Measurements from ENCODE around the gene SHC4.

SHC4 gene

DNA sequence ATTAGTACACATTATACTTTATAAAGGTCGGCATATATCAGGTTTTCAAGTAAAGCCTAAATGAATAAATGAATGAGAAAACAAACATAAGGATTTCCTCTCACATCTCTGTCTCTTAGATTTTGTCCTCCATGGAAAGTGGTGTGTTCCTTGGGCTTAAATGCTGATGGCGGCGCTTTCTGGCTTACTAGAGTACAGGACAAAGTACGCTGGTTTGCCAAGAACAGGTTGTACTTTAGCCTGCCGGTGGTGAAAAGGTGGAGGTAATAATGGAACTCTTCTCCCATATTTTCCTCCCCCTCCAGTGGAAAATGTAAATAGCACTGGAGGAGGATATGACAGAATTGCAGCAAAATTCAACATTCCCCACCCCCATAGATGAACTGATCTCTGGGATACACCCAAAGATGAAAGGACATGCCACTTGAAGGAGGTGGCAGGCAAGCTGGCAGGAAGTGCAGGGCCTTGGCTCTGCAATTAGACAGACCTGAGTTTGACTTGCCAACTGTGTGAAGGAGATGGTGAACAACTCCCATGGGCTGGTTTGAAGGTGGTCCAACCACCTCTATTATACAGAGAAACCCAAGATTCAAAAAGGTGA is 182.1 kb downstream of the SHC4 start:
- Histone ChIP-seq H3K27me3 (ENCODE audit: insufficient read depth, low read depth) (no peaks in the 10 kb centered on the region), H3K4me1 (ENCODE audit: low read depth, poor library complexity, severe bottlenecking) (no peaks in the 10 kb centered on the region), H3K79me2 (ENCODE audit: insufficient read depth, low read depth) (no peaks in the 10 kb centered on the region), H3K4me3 (IDR thresholded peaks at IDR 0.05; ENCODE audit: insufficient read depth, low read depth, low read length) (no peak overlapping the region), H3K9ac (no peak overlapping the region), H3K4me2 (no peak overlapping the region), H2AFZ (ENCODE audit: low read depth) (no peak overlapping the region), H4K20me1 (ENCODE audit: insufficient read depth) (no peaks in the 10 kb centered on the region), H3K27ac (no peak overlapping the region), H3K36me3 (ENCODE audit: insufficient read depth) (0 out of 2 replicates have a peak, but pooled peaks cover 11% of the 10 kb centered on the region)
- TF ChIP-seq, protein P1, sequence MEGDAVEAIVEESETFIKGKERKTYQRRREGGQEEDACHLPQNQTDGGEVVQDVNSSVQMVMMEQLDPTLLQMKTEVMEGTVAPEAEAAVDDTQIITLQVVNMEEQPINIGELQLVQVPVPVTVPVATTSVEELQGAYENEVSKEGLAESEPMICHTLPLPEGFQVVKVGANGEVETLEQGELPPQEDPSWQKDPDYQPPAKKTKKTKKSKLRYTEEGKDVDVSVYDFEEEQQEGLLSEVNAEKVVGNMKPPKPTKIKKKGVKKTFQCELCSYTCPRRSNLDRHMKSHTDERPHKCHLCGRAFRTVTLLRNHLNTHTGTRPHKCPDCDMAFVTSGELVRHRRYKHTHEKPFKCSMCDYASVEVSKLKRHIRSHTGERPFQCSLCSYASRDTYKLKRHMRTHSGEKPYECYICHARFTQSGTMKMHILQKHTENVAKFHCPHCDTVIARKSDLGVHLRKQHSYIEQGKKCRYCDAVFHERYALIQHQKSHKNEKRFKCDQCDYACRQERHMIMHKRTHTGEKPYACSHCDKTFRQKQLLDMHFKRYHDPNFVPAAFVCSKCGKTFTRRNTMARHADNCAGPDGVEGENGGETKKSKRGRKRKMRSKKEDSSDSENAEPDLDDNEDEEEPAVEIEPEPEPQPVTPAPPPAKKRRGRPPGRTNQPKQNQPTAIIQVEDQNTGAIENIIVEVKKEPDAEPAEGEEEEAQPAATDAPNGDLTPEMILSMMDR (conservative IDR thresholded peaks at IDR 0.05; ENCODE audit: low read depth, low read length): no peak

DNA sequence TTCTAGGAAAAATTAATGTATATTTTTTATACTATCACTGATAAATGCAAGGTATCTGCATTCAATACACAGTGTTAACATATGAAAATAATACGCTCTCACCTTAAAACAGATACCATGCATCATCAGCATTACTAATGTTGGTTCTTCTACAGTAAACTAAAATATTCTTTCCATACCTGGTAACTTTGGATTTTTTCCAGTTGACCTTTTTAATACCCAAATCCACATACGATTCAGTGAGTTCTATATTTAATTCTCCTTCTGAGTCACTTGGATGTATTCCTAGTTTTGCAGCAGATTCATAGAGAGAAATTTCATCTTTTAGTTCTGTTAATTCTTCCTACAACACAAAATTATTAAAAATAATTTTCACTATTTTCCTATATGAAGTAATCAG is 182.7 kb downstream of the SHC4 start:
- H3K79me2 ChIP-seq (ENCODE audit: insufficient read depth, low read depth): no peaks in the 10 kb centered on the region
- H4K20me1 ChIP-seq (ENCODE audit: insufficient read depth): no peaks in the 10 kb centered on the region
- no peaks in the 10 kb centered on the region for H3K4me1 ChIP-seq (ENCODE audit: low read depth, poor library complexity, severe bottlenecking)
- H2AFZ ChIP-seq (ENCODE audit: low read depth): no peak overlapping the region
- no peaks in the 10 kb centered on the region for H3K27me3 ChIP-seq (ENCODE audit: insufficient read depth, low read depth)
- H3K4me3 ChIP-seq (IDR thresholded peaks at IDR 0.05; ENCODE audit: insufficient read depth, low read depth, low read length): no peak overlapping the region
- 0 out of 2 replicates have a peak, but pooled peaks cover 11% of the 10 kb centered on the region for H3K36me3 ChIP-seq (ENCODE audit: insufficient read depth)
- no peak overlapping the region for H3K27ac ChIP-seq
- no peak overlapping the region for H3K4me2 ChIP-seq
- no peak overlapping the region for H3K9ac ChIP-seq
- TF ChIP-seq, protein P1 (conservative IDR thresholded peaks at IDR 0.05; ENCODE audit: low read depth, low read length): no peak

GRCh38 chr15:48778331-48778730 is 185.4 kb downstream of the SHC4 start:
- no peaks in the 10 kb centered on the region for H3K79me2 ChIP-seq (ENCODE audit: insufficient read depth, low read depth)
- TF ChIP-seq, protein P1 (conservative IDR thresholded peaks at IDR 0.05; ENCODE audit: low read depth, low read length): no peak
- H3K4me1 ChIP-seq (ENCODE audit: low read depth, poor library complexity, severe bottlenecking): no peaks in the 10 kb centered on the region
- H3K27me3 ChIP-seq (ENCODE audit: insufficient read depth, low read depth): no peaks in the 10 kb centered on the region
- H3K27ac ChIP-seq: no peak overlapping the region
- no peak overlapping the region for H3K4me3 ChIP-seq (IDR thresholded peaks at IDR 0.05; ENCODE audit: insufficient read depth, low read depth, low read length)
- H3K4me2 ChIP-seq: no peak overlapping the region
- H2AFZ ChIP-seq (ENCODE audit: low read depth): no peak overlapping the region
- H3K36me3 ChIP-seq (ENCODE audit: insufficient read depth): 0 out of 2 replicates have a peak, but pooled peaks cover 11% of the 10 kb centered on the region
- H4K20me1 ChIP-seq (ENCODE audit: insufficient read depth): no peaks in the 10 kb centered on the region
- H3K9ac ChIP-seq: no peak overlapping the region

DNA sequence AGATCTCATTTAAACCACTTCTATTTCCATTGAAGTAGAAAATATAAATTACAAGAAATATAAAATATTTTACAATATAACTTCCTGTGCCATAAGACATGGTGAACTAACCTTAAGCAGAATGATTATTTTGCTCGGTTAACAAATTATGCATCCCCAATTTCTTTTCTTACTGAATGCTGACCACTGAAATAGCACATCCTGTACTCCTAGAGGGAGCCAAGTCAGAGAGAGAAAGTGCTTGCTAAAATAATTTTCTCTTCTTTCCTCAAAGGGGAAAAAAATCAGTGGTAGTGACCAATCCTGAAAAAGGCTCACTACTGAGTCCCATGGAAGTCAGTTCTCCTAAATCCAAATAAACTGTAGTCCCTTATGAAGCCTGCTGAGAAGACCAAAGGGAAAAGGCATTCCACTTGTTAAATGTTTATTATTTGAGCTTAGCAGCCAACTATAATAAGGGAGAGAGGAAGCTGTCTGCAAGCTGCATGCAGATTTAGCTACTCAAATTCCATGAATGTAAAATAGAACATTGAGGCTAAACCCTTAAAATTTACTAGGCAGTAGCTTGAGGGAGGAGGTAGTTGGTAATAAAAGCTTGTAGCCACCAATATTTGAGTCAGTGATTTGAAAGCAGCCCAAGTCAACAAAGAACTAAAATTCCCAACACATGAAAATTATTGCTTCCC is 185.9 kb downstream of the SHC4 start:
- Histone ChIP-seq H3K9ac (no peak overlapping the region), H3K27me3 (ENCODE audit: insufficient read depth, low read depth) (no peaks in the 10 kb centered on the region), H3K4me1 (ENCODE audit: low read depth, poor library complexity, severe bottlenecking) (no peaks in the 10 kb centered on the region), H3K4me2 (no peak overlapping the region), H4K20me1 (ENCODE audit: insufficient read depth) (no peaks in the 10 kb centered on the region), H3K4me3 (IDR thresholded peaks at IDR 0.05; ENCODE audit: insufficient read depth, low read depth, low read length) (no peak overlapping the region), H3K27ac (no peak overlapping the region), H2AFZ (ENCODE audit: low read depth) (no peak overlapping the region), H3K36me3 (ENCODE audit: insufficient read depth) (0 out of 2 replicates have a peak, but pooled peaks cover 11% of the 10 kb centered on the region), H3K79me2 (ENCODE audit: insufficient read depth, low read depth) (no peaks in the 10 kb centered on the region)
- TF ChIP-seq, protein P1 (conservative IDR thresholded peaks at IDR 0.05; ENCODE audit: low read depth, low read length): no peak
